GM19467 (cell line): Measurements from ENCODE around the gene B3GNT3.

Experiments
- ATAC-seq: cut with Tn5 transposase; IDR thresholded peaks from one replicate; pipeline ENCODE4 v1.9.1; 2021; ENCODE audit warnings: mild to moderate bottlenecking, moderate library complexity; ENCODE audit not compliant: unreplicated experiment

B3GNT3 gene

GRCh38 chr19:17831419-17831888 lies 36.5 kb downstream of the B3GNT3 start:
- no peak for ATAC-seq

- ATAC-seq, result no peak
Measured at GRCh38 chr19:17832443-17833208, 37.7 kb downstream of the B3GNT3 start.

GRCh38 chr19:17834350-17835181 lies 39.6 kb downstream of the B3GNT3 start:
- ATAC-seq, result no peak

GRCh38 chr19:17835182-17836006 lies 40.5 kb downstream of the B3GNT3 start:
- no peak for ATAC-seq

GRCh38 chr19:17836530-17836929 lies 41.6 kb downstream of the B3GNT3 start:
- no peak for ATAC-seq

- no peak for ATAC-seq
Measured at GRCh38 chr19:17837972-17838371, 43.0 kb downstream of the B3GNT3 start.

GRCh38 chr19:17840019-17840418 lies 45.1 kb downstream of the B3GNT3 start:
- ATAC-seq, result no peak

GRCh38 chr19:17841371-17841809 lies 46.5 kb downstream of the B3GNT3 start:
- ATAC-seq, result no peak

GRCh38 chr19:17841810-17842662 lies 47.1 kb downstream of the B3GNT3 start:
- no peak for ATAC-seq

- no peak for ATAC-seq
Measured at GRCh38 chr19:17842663-17843291, 47.8 kb downstream of the B3GNT3 start.

- ATAC-seq, result no peak
Measured at GRCh38 chr19:17843292-17843827, 48.4 kb downstream of the B3GNT3 start.

GRCh38 chr19:17843908-17844490 lies 49.1 kb downstream of the B3GNT3 start:
- no peak for ATAC-seq

GRCh38 chr19:17846146-17846545 lies 51.2 kb downstream of the B3GNT3 start:
- no peak for ATAC-seq

- ATAC-seq, result peak; percentile 55
Measured at GRCh38 chr19:17847538-17848366, 52.8 kb downstream of the B3GNT3 start, which contains the start of gene JAK3. Gene JAK3, minus strand, starts transcription at chr19:17847982. Its CDS starts 3,565 bp downstream, at chr19:17844417.

- no peak for ATAC-seq
Measured at GRCh38 chr19:17848595-17849292, 53.8 kb downstream of the B3GNT3 start.

- no peak for ATAC-seq
Measured at GRCh38 chr19:17854061-17854460, 59.1 kb downstream of the B3GNT3 start.
